GM20431 (cell line): Measurements from ENCODE around the gene WDR59.
"Not testable (repeated sequence)": the region's sequence is repeated elsewhere in the genome, so short reads cannot be mapped to it uniquely, and the experiment has no call there.

ENCODE experiments used
- in situ Hi-C: fragments of 300-500 bp; cut with MseI, MboI; formaldehyde crosslinking; loops from one replicate; pipeline ENCODE4 v1.15.0; 2020; ENCODE audit warnings: low sequenced_read_pairs; ENCODE audit not compliant: unreplicated experiment

Gene WDR59

DNA sequence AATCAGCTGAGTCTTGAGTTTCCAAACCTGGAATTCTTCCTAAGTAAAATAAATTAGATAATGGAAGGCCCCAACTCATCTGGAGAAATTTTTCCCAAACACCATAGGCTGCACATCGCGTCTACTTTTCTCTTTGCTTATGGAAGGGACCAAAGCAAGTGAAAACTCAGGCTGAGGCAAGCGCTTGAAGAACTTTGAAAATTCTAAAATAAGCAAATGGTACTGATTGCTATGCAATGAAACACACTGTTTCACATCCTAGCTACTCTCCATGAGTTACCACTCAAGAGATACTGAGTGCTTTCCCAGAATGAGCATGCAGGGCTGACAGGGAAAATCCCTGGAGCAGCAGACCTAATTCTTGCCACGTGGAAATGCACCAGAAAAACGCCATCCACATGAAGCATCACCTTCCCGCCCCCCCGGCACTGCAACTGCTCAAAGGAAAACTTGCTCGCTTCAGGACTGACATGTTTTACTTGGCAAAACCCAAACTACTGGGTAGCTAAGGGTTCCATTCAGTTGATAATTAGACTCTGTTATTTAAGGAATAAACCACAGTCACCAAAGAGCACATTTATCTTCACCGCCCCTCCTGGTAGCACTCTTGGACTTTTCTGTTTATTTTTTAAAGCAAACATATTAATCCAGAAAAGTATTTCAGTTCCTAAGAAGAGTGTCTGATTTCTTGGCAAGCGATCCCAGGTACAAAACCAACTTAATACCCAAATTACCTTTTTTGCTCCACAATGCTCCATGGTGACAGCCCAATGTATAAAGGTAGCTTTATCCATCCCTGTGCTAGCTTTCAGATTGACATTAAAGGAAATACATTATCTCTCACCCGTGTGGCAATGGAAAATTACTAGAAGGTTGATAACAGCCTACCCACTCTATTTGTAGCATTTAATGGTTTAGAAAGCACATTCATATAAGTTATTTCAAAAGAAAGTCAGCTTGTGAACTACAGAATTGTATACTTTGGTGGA lies 62.5 kb downstream of the WDR59 start:
- in situ Hi-C loops: no loop called here

DNA sequence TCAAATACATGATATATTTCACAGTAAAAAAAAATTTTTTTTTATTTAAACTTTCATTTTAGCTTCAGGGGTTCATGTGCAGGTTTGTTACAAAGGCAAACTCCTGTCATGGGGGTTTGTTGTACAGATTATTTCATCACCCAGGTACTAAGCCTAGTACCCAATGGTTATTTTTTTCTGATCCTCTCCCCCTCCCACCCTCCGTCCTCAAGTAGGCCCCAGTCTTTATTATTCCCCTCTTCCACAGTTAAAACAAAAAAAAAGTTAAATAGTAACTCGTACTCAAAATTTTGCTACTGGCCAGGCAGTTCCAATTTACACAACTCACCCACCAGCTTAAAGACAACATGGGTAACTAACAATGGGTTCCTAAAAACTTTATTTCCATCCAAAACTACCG lies 63.9 kb downstream of the WDR59 start:
- in situ Hi-C loops: no loop called here

DNA sequence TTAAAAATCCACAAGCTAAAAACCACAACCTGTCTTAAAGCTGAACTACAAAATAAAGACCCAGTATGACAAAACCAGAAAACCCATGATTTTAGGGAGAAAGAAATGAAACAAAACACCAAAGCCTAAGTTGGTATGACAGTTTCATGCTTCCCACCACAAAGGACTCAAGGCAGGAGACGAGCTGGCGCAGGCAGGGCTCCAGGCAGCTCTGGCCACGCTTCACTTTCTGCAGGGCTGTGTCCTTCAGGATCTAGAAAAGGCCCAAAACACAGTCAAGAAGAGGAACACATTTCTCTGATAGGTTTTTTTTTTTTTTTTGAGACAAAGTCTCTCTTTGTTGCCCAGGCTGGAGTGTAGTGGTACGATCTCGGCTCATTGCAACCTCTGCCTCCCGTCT lies 75.3 kb downstream of the WDR59 start:
- in situ Hi-C loops: no loop called here

DNA sequence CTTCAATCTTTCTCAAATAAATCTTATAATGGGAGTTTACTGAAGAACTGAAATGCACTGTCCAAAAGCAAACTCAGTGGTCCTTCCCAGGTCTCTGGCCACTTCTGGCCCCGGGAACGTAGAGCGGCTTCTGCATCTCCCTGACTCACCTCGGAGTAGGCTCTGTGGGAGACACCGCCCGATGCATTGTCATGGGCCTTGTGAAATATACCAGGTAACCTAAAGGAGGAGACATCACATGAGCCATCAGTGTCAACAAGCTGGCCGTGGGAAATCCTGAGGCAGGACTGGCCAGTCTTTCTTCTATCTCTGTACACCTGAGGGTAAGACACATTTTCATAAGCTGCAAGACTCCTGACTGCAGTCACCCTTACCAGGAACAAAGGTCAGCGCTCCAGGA lies 76.2 kb downstream of the WDR59 start:
- in situ Hi-C loops: not testable (repeated sequence)

DNA sequence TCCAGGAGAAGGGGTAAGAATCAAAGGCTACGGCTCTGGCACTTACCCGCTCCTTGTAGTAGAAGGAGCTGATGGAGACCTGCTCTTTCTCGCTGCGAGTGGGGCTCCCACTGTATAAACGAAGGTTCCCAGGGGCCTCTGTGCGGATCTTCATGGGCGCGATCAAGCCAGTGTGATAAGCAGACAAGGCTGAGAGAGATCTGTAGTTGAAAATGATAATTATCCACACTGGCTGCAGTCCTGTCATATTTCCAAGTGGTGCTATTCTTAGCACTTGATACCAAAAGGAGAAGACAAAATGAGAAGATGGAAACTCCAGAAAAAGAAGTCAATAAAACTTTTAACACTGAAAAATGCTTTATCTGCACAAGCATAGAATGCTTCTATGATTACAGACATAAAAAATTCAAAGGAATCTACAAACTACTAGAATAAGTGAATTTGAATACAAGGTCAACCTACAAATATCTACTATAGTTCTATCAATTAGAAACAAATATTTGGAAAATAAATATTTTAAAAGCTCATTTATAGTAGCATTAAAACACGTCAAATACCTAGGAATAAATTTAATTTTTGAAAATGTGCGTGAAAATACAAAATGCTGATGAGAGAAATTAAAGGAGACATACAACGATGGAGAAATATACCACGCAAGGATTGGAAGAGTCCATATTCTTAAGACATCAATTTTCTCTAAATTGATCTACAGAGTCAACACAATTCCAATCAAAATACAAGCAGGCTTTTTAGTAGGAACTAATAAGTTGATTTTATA lies 80.8 kb downstream of the WDR59 start:
- in situ Hi-C loops: no loop called here

DNA sequence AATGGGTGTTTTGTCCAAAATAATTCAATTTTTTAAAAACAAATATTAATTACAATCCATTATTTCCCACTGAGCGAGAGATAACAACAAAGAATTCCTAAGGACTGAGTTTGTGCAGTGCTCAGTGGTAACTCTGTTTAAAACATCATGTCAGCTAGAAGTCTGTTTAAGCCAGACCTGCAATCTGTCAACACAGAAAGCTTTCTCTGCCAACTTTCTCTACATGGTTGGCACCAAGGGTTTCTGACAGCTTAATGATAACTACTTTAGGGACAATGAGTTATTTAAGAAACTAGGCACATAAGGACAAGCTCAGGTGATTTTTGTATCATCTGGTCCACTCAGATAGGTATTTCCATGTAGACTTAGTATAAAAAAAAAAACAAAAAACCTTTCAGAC lies 81.8 kb downstream of the WDR59 start:
- in situ Hi-C loops: no loop called here

DNA sequence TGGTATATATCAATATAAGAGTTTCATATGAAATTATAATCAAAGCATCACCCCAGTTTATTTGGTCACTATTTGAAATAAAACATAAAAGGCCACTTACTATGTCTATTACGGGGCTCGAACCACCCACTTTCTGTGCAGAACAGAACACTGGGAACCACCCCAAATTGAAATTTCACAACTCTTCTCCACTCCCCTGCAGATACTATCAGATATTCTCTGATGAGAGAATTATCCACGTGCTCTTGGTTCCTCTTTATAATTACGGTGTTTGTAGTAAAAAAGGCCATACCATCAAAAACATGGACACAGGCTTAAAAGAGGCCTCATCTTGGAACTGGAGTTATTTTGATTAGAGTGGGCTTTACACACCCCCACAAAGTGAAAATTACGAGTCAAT lies 82.8 kb downstream of the WDR59 start:
- in situ Hi-C loops: no loop called here

DNA sequence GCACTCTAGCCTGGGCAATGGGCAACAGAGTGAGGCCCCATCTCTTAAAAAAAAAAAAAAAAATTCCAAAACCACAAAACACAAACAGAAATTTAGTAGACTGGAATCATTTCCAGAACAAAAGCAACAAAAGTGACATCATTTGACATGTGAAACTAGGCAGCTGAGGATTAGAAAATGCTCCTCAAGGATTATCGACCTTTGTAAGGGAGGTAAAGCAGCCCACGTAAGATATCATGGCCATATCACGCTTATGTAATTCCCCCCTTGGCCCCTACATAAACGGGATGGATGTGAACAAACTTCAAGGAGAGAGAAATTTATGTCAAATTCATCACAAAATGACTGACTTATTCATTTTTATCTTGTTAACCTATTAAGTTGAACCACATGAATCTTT lies 83.3 kb downstream of the WDR59 start:
- in situ Hi-C loops: no loop called here

DNA sequence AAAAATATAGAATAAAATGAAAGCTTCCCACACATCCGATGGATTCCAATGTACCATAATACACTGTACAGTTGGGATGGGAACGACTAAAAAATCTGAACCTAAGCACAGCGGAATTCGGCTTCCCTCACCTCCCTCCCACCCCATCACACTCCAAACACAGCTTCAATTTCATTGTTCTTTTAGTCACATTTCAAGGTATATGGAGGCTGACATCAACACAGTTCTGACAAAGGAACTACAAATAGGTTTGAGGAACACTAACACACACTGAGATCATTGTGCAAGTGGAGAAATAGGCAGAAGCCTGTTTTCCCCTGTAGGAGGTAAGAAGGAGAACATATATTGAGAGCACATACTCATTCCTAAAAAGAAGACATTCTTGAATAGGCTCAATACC lies 85.1 kb downstream of the WDR59 start:
- in situ Hi-C loops: no loop called here

DNA sequence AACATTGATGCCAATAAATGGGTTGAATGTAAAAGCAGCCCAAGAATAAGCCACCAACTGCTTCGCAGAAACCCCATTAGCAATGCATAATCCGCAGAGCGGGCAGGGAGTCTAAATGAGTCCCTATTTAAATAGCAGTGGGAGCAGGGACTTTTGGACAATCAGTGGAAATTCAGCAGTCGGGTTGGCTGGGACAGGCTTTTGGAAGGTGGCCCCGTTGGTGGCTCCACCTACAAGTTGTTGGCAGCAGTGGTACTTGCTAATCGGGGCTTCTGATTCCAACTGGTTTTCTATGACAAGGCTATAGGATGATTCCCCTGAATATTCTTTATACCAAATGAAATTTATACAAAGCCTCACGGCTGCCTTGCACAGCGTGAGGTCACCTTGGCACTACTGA lies 86.3 kb downstream of the WDR59 start:
- in situ Hi-C loops: no loop called here

DNA sequence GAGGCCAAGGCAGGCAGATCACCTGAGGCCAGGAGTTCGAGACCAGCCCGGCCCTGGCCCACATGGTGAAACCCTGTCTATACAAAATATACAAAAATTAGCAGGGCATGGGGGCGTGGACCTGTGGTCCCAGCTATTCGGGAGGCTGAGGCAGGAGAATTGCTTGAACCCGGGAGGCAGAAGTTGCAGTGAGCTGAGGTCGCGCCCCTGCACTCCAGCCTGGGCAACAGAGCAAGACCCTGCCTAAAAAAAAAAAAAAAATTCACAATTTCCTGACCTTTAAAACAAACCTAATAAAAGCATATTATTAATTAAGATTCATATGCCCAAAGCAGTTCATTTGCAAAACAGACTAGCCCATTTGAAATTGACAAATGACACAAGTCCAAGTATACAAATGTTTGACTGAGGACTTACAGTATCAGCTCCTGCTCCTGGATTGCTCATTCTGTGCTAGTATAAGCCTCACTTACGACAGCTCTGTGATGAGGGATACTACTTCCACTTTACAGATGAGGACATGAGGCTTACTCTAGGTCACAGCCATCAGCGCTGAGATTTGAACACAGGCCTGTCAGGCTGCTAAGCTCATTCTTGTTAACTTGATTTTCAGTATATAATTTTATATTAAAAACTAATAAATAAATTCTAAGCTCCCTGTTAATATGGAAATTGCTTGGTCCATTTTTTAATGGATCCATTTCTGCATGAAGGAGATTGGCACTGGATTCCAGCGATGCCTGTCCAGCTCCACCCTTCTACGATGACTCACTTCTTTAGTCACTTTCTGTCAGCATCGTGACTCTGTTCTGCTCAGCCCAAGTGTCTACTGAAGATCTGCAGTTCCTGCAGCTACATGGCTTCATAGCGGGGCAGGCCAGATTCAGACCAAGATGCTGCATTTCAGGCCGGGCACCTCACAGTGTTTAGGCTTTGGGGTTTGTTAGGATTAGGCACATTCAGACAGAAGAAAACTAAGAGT lies 88.2 kb downstream of the WDR59 start:
- in situ Hi-C loops: no loop called here

DNA sequence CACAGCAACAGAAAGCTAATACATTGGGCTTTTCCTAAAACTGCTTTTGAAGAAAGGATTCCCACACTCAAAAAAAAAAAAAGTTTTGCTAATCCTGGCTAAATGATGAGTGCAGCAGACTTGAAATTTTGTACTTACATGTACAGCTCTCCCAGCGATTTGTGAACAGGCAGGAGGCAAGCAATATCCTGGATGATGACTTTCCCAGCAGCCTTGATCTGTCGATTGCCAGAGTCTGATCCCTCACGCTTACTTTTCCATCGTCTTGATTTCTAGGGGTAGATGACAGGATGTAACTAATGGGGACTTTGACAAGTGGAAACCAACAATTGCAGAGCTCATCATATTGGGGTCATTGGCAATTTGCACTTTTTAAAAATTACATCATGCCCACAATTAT lies 91.4 kb downstream of the WDR59 start:
- in situ Hi-C loops: no loop called here

DNA sequence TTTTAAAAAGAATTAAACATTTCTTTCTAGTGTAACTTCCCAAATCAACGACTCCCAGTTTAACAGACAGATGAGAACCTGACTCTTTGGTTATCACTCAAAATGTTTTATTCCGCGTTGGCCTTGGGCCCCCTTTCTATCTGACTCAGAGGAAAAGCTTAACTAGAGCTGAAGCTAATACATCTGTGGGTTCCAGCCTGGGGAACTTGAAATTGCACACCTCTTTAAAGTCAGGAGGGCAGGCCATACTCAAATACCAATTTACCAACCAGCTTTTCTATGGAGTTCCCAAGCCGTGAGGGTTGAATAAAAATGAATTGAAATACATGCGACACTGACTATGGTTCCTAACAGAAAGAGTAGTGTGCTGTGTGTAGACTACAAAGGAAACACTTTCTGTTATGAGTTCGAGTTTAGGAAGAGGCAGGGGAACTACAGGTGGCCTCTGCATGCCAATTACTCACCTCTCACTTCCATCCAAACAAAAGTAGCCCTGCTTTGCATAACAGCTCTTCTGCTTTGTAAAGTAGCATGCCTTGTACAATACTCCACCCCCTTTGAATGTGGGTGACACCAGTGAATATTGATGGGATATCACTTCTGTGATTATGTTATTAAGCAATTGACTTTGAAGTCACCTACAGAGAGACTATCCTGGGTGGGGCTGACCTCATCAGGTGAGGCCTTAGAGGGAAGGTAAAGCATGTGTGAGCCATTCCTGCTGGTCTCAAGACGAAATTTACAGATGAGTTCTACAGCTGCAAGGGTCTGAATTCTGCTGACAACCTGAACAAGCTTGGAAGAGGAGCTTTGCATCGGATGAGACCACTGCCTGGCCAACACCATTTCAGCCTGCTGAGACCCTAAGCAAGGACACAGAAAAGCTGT lies 92.1 kb downstream of the WDR59 start:
- in situ Hi-C loops: no loop called here

DNA sequence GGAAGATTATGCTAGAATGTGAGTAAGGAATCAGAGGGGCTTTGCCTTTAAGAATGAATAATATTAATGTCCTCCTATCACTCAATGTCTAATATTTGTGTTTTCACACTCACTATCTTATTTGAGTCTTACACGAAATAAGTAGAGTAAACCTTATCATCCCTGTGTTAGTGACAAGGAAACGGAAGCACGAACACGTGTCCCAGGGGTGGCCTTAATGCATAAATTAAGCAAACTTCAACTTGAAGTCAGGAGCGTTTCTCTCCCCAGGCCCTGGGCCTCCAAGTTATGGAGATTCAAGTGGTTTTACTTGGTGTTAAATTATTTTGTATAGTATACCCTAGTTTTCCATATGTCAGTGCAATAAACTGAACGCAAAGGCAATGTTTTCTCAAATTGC lies 96.0 kb downstream of the WDR59 start:
- in situ Hi-C loops: no loop called here

DNA sequence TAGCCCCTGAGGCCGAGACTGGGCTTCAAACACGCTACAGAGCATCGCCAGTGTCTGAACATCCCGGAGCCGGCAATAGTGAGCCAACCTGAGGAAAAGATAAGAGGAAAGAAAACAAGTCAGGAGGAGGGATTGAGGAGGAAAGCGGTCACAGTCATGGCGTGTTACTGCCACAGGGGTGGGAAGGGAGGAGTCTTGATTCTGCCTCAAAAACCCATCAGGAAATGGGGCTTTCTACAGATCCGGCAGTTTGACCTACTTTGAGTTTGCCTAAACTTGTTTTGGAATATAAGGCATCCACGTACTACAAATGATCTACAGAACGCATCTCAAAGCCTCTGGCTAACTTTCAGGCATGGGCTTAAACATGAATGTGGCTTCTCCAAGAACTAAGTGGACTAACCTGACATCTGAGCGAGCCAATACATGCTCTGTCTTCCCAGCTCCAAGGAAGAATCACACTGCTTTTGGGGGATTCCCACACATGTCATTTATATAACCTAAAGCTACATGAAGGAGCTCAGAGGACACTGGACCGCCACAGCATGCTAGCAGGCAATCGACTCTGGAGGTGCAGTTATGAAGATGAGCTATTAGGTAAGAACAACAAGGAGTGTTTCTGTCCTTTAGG lies 96.6 kb downstream of the WDR59 start:
- in situ Hi-C loops: no loop called here

DNA sequence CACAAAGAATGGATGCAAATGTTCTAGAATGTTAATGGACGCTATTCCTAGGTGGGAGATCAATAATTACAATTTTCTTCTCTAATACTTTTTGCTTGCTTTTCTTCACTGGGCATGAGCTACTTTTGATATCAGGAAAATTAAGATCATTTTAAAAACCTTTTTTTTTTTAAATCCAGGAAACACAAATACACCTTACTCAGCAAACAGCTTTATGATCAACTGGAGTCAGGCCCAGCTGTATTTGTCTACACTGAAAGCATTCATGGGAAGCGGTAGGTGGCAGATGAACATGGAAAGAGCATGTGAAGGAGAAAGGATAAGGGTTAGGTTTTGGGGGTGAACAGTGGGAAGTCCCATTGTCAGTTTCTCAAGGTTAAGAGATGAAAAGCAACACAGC lies 97.8 kb downstream of the WDR59 start:
- in situ Hi-C loops: no loop called here

DNA sequence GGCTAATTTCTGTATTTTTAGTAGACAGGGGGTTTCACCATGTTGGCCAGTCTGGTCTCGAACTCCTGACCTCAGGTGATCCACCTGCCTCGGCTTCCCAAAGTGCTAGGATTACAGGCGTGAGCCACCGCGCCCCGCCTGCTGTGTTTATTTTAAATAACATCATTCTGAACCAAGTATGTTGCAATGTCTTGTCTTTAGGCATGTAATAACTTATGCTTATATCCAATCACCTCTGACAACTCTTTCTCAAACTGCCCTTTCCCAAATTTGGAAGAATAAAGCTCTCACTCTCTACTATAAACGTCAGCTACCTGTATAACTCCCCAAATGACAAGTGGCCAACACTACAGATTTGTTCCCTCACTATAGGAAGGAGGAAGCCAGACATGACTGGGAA lies 107.2 kb downstream of the WDR59 start:
- in situ Hi-C loops: no loop called here

DNA sequence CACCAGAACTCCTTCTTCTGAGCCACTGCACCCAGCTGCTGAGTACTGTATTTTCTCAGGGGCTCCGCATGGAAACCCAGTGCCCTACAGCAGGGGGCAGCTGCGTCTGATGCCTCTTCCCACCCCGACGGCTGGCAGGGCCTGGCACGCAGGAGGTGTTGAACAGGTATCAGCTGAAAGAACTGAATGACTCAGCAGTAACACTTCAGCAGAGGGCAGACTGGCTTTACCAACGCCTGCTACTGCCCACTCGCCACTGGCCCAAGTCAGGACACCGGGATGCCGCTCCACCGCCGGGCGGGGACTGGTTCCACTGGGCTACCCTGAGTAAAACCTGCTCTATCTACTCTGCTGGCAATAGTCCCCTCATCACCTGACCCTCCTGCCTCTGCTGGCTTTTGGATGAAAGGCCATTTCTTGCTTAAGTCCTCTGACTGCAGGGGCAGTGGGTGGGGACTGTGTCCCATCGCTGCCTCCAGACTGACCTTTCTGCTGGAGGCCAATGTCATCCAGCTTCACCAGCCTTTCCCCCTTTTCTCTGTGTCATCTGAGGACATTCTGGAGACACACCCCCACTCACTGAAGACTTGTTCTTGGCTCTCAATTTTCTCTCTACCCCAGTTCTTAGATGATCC lies 109.9 kb downstream of the WDR59 start:
- in situ Hi-C loops: no loop called here
